ENCODE measurements around the gene PDE2A.

PDE2A gene

GRCh38 chr11:72704028-72704782 is 30.0 kb upstream of the PDE2A start:
- no peak for DNase-seq

DNA sequence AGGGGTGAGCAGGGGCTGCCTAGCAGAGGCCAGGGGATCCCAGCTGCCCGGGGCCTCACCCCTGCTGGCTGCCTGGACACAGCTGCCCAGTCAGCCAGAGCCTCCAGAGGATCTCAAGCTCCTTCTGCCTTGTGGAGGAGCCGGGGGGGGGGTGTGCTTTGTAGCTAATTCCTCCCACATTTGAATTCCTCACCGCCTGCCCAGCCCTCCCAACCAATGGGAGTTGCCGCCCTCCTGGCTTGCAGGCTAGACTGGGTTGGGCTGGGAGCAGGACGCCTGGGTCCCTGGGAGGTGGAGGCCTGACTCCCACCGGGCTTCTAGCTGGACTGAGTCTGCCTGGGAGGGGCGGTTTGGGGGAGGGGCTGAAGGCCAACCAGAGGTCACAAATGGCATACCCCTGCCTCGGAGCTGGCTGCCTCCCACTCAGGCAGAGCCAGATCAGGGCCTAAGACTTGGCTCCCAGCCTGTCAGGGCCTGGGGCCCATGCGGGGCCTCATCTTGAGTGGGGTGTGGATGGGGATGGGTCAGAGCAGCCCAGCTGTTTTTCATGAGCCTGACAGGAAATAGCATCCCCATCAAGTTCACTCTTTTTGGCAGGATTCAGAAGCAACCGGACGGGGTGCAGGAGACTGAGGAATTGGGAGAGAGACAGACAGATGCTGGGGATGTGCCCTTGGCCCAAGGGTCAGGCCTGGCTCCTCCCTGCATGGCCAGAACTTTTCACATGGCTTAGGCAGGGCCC is 29.2 kb upstream of the PDE2A start:
- DNase-seq = no peak

DNA sequence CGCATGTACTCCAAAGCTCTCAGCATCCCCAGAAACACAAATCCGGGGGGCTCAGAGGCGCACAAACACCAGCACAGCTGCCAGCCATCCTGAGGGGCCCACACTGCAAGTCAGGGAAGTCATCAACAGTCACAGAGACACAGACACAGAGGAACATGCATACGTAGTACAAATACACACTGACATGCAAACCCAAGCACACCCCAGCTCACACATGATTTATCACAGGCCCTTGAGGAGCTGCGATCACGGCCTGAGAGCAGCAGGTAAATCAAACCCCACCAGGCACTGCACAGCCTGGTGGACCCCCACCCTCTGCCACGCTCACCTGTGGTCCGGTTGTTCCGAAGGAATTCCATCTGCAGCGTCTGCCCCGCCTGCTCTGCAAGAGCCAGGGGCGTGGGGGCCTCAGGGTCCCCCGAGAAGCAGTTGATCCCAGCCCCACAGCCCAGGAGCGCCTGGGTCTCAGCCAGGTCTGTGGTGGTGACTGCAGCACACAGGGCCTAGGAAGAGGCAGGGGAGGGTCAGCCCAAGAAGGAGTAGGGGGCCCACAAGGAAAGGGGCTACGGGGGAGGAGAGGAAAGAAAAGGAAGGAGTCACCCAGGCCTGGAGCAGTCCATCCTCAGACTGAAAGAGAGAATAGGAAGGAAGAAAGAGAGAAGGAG is 28.5 kb upstream of the PDE2A start:
- DNase-seq = no peak

DNA sequence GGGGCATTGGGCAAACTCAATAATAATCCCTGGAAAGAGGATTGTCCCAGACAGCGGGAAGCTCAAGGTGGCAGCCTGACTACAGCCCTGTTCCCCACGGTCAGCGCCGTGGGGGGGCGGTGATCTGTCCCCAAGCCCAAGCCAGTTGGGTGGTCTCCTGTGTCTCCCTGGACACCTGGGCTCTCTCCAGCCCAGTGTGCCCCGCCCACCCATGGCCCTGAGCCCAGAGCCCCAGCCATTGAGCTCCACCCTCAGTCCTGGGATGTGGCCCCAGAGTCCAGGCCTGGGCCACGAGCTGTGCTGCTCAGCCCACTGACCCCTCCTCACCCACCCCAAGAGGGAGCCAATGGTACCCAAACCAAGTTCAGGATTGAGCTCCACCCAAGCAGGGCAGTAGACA is 27.9 kb upstream of the PDE2A start:
- DNase-seq = no peak

GRCh38 chr11:72701466-72701865 is 27.2 kb upstream of the PDE2A start:
- no peak for DNase-seq

GRCh38 chr11:72700146-72700545 is 25.9 kb upstream of the PDE2A start:
- DNase-seq = no peak

GRCh38 chr11:72697814-72698213 is 23.6 kb upstream of the PDE2A start:
- DNase-seq = no peak

DNA sequence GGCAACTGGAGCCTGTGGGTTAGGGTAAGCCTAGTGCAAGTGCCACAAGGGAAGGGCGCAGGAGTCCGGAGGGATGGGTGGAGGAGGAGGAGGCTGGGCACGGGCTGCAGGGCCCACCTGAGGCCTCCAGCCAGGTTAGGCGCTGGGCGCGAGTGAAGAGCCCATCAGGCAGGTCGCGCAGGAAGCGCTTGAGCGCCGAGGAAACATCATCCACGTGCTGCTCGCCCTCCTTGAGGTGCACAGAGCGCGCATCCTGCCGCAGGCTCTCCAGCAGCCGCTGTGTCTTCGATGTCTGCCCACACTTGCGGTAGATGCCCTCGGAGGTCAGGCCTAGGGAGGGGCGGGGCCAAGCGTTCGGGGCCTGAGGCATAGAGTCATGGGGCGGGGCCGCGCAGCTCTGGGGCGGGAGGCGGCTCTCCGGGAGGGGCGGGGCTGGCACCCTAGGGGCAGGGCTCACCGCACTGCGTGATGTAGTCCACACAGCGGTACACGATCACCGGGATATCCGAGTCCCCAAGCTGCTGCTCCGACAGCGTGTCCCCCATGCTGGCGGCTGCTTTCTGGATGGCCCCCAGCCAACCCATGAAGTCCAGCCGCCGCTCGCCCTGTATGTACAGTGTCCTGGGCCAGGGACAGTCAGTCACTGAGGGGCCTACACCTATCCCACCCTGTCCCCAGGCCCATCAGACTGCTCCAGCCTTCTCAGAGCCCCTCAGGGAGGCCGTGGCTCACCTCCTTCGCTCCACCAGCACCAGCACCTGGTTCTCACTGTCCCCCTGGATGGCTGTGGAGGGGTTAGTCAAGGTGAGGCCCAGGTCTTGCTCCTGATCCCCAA is 22.9 kb upstream of the PDE2A start:
- DNase-seq = no peak

- no peak for DNase-seq
Observed at GRCh38 chr11:72695354-72695753, 21.1 kb upstream of the PDE2A start.

DNA sequence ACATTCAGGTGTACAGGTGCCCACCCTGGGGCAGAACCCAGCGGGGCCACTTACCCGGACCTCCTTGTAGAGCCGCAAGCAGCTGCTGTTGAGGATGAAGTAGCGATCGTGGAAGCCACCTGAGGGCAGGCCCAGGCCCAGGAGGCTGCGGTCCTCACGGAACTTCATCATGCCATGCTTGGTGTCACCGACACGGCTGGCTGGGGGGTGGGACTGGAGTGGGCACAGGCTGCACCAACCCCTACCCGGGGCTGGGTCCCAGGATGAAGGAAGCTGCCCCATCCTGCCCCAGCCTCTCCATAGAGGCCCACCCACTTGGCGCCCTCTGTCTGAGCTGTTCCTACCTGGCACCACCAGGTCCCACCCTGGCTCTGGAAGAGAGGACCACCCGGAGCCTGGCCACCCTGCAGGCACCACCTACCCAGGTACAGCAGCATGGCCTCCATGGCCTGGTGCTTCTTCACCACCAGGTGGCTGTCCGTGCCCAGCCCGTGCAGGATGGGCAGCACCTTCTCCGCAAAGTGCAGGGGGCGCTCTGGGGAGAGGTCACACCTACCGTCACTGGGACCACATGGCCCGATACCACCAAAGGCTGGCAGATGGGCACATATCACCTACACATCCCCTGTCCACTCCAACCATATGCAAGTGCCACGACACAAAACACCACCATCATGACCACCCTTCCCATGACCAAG is 19.2 kb upstream of the PDE2A start:
- no peak for DNase-seq

GRCh38 chr11:72692498-72693237 is 18.4 kb upstream of the PDE2A start:
- no peak for DNase-seq

GRCh38 chr11:72690166-72690565 is 15.9 kb upstream of the PDE2A start:
- DNase-seq = no peak

- DNase-seq = no peak
Observed at GRCh38 chr11:72688929-72689328, 14.7 kb upstream of the PDE2A start.

- DNase-seq = no peak
Observed at GRCh38 chr11:72688486-72688885, 14.3 kb upstream of the PDE2A start.

DNA sequence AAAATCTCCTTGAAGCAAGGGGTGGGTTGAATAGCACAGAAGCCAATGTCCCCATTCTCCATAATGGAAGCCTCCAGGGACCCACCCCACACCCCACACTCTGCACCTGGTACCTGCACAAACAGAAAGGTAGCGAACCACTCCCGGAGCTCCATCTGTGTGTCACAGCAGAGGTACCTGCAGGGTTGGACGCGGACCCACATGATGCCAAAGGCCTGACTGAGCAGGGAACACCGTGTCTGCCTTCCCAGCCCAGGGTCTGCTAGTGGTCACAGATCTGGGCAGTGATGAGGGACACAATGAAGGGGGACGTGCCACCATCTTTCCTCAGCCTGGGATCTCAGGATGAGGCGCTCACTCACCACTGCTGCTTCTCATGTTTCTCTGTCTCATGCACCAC is 13.1 kb upstream of the PDE2A start:
- no peak for DNase-seq

- DNase-seq = no peak
Observed at GRCh38 chr11:72686639-72687220, 12.5 kb upstream of the PDE2A start.

GRCh38 chr11:72685560-72686480 is 11.6 kb upstream of the PDE2A start:
- no peak for DNase-seq

DNA sequence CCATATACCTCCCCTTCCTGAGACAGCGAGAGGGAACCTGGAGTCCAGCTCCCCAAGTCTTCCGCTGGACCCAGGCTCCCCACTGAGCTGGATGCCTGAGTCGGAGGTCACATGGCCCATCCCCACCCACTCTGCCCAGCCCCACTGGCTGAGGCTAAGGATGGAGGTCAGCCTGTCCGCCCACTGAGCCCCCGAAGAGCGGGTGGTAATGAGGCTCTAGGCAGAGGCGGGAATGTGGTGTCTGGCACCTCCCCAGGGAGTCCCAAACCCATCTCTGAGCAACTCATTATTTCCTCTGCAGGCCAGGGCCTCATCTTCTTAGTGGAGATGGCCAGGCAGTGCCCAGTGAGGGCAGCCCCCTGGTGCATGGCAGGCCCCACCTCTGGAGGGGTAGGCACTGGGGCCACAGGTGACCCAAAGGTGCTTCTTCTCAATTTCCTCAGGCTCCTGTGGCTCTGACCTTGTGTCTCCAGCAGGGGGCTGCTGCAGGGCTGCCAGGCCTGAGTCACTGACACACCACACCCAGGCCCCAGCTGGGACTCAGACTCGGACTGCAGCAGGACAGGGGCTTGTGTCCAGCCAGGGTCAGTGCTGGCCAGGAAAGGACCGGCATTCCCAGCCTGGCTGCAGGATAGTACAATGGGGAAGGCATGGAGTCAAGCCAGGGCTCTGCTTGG is 10.2 kb upstream of the PDE2A start:
- peak in 1 of 2 experiments; percentile 56 for DNase-seq

GRCh38 chr11:72683782-72684200 is 9.6 kb upstream of the PDE2A start:
- DNase-seq = peak; percentile 7 to 56

GRCh38 chr11:72682858-72683243 is 8.6 kb upstream of the PDE2A start:
- no peak for DNase-seq

Measured in NCI-H524 (cell line).